Stimulated activated naive CD8-positive, alpha-beta T cell treated with anti-CD3 and anti-CD28 coated beads, Interleukin-15, Interleukin-2, amounts not matched to agents 100 ng/mL and 50 ng/mL, for 24 hours (primary cell): ENCODE data around the gene NCLN.
A peak's percentile ranks its signal among the peaks of the same experiment; 100 is the strongest.
"Not testable (repeated sequence)": the region's sequence is repeated elsewhere in the genome, so short reads cannot be mapped to it uniquely, and the experiment has no call there.

Experiments used
- H3K27ac Mint-ChIP-seq: one replicate; pipeline ENCODE4 v1.8.0; 2021; ENCODE audit warnings: mild to moderate bottlenecking, mixed read lengths
- H3K27me3 Mint-ChIP-seq: one replicate; pipeline ENCODE4 v1.8.0; 2021; ENCODE audit warnings: mixed read lengths
- H3K36me3 Mint-ChIP-seq: one replicate; pipeline ENCODE4 v1.8.0; 2021; ENCODE audit warnings: low read depth, mixed read lengths
- H3K4me1 Mint-ChIP-seq: one replicate; pipeline ENCODE4 v1.8.0; 2021; ENCODE audit warnings: low read depth, mixed read lengths
- H3K4me3 Mint-ChIP-seq: one replicate; pipeline ENCODE4 v1.8.0; 2021; ENCODE audit warnings: mild to moderate bottlenecking, mixed read lengths
- H3K9me3 Mint-ChIP-seq: one replicate; pipeline ENCODE4 v1.8.0; 2021; ENCODE audit warnings: mixed read lengths

NCLN gene

DNA sequence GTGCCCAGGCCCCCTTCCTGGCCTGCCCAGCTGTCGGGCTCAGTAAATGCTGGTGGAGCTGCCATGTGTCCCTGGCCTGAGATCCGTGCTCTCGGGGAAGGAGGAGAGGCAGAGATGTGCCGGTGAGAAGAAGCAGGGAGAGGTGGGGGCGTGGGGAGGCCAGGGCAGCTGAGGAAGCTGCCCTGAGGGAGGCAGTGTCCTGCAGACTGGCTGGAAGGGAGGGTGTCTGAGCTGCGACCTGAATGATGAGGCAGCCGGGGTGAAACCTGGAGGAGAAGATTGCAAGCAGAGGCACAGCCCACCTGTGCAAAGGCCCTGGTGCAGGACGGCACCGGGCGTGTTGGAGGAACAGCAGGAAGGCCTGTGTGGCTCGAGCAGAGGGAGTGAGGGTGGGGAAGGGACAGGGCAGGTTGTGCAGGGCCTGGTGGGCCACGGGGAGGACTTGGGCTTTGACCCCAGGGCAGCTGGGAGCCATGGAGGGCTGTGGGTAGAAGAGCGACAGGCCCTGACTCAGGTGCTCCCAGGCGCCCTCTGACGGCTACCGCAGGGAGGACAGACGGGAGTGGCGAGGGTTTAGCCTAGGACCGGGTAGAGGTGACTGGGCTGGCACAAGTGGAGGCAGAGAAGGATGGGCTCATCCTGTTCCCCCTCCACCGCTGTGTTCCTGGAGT, 24.8 kb downstream of the NCLN start:
- H3K4me1 Mint-ChIP-seq: no peaks in the 10 kb centered on the region
- H3K9me3 Mint-ChIP-seq: no peaks in the 10 kb centered on the region
- no peak overlapping the region for H3K4me3 Mint-ChIP-seq
- H3K36me3 Mint-ChIP-seq: no peaks in the 10 kb centered on the region
- H3K27ac Mint-ChIP-seq: peak overlapping the region; percentile 49
- H3K27me3 Mint-ChIP-seq: no peaks in the 10 kb centered on the region

DNA sequence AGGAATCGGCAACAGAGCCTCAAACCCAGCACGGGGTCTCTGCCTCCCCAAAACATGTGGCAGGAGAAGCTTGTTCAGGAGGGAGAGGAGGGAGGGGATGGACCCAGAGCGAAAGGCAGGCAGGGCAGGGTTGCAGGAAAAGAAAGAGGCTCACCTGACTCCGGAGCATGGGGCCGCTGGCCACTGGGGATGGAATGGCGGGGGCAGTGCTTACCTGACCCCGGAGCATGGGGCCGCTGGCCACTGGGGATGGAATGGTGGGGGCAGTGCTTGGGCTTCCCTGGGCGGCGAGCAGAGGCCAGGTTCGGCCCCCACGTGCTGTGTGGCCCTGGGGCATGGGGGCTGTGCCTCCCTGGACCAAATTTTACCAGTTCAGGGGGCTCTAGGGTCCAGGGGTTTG, 25.5 kb downstream of the NCLN start:
- no peaks in the 10 kb centered on the region for H3K4me1 Mint-ChIP-seq
- no peaks in the 10 kb centered on the region for H3K36me3 Mint-ChIP-seq
- H3K27me3 Mint-ChIP-seq: no peaks in the 10 kb centered on the region
- H3K9me3 Mint-ChIP-seq: no peaks in the 10 kb centered on the region
- no peak overlapping the region for H3K27ac Mint-ChIP-seq
- no peak overlapping the region for H3K4me3 Mint-ChIP-seq

DNA sequence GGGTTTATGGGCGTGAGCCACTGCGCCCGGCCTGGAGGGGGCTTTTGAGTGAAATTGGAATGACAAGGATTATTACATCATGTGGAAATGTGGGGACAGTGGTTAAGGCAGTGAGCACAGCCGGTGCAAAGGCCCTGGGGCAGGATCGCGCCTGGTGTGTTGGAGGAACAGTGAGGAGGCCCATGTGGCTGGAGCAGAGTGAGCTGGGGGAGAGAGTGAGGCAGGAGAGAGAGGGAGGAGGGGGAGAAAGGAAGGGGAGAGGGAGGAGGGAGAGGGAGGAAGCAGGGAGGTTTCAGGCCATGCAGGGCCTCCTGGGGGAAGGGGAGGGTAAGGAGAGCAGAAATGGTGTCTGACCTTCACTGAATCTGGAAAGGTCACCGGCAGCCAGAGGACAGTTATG, 27.4 kb downstream of the NCLN start:
- H3K27ac Mint-ChIP-seq: no peak overlapping the region
- no peaks in the 10 kb centered on the region for H3K27me3 Mint-ChIP-seq

DNA sequence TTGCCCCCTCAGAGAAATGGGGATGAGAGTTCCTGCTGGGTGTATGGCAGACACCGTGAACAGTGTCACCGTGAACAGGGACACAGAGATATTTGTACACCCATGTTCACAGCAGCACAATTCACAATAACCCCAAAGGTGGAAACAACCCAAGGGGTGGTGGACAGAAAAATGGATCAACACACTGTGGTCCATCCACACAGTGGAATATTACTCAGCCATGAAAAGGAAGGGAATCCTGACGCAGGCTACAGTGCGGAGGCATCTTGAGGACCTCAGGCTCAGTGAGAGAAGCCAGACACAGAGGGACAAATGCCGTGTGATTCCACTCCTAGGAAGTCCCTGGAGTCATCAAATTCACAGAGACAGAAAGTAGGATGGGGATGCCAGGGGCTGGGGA, 31.1 kb downstream of the NCLN start:
- Mint-ChIP-seq H3K4me1 (no peaks in the 10 kb centered on the region), H3K4me3 (no peak overlapping the region), H3K9me3 (no peaks in the 10 kb centered on the region), H3K27me3 (no peaks in the 10 kb centered on the region), H3K27ac (no peak overlapping the region), H3K36me3 (no peaks in the 10 kb centered on the region)

More for the DNA sequence above, 27.4 kb downstream of the NCLN start:
- Mint-ChIP-seq H3K4me3 (no peak overlapping the region), H3K4me1 (no peaks in the 10 kb centered on the region), H3K36me3 (no peaks in the 10 kb centered on the region), H3K9me3 (no peaks in the 10 kb centered on the region)

DNA sequence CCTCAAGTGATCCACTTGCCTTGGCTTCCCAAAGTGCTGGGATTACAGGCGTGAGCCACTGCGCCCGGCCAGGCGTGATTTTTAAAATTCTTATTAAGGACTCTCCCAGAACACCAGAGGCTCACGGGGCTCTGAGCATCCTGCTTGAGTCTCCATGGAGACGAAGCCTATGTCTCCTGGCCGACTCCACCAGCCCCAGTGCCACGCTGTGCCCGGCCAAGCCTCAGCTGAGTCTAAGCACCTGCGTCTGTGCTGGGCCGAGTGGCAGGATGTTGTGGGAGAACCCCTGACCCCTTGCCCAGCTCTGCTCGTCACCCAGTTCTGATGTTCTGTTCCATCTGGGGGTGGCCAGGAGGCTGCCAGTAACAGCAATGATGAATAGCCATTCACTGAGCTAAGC, 34.8 kb downstream of the NCLN start:
- peaks cover 3% of the 10 kb centered on the region for H3K27me3 Mint-ChIP-seq
- H3K27ac Mint-ChIP-seq: no peak overlapping the region
- no peak overlapping the region for H3K4me3 Mint-ChIP-seq
- H3K9me3 Mint-ChIP-seq: no peaks in the 10 kb centered on the region
- no peaks in the 10 kb centered on the region for H3K4me1 Mint-ChIP-seq
- H3K36me3 Mint-ChIP-seq: no peaks in the 10 kb centered on the region

DNA sequence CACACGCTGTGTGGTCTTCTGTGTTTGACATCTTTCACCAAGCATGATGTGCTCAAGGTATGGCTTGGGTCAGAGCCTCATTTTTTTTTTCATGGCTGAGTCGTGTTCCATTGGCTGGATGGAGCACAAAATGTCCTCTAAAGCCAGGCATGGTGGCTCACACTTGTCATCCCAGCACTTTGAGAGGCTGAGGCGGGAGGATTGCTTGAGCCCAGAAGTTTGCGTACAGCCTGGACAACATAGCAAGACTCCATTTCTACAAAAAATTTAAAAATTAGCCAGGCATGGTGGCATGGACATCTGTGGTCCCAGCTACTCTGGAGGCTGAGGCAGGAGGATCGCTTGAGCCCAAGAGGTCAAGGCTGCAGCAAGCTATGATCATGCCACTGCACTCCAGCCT, 35.8 kb downstream of the NCLN start:
- not testable (repeated sequence) for H3K4me1 Mint-ChIP-seq, H3K36me3 Mint-ChIP-seq, H3K27me3 Mint-ChIP-seq, H3K4me3 Mint-ChIP-seq, H3K9me3 Mint-ChIP-seq, H3K27ac Mint-ChIP-seq

DNA sequence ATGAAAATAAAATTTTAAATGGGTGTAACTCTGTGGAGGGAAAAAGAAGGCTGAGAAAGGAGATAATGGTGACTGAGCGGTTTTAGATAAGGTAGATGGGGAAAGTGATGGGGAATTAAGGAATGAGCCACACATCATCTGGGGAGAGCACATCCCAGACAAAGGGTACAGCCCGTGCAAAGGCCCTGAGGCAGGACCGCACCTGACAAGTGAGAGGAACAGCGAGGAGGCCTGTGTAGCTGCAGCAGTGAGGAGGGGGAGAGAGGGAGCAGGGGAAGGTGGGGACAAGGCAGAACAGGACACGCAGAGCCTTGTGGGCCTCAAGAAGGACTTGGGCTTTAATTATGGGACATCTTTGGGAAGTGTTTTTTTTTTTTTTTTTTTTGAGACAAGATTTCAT, 37.0 kb downstream of the NCLN start:
- H3K9me3 Mint-ChIP-seq: no peaks in the 10 kb centered on the region
- H3K27ac Mint-ChIP-seq: no peak overlapping the region
- H3K27me3 Mint-ChIP-seq: peaks cover 17% of the 10 kb centered on the region
- no peaks in the 10 kb centered on the region for H3K4me1 Mint-ChIP-seq
- H3K36me3 Mint-ChIP-seq: no peaks in the 10 kb centered on the region
- no peak overlapping the region for H3K4me3 Mint-ChIP-seq

DNA sequence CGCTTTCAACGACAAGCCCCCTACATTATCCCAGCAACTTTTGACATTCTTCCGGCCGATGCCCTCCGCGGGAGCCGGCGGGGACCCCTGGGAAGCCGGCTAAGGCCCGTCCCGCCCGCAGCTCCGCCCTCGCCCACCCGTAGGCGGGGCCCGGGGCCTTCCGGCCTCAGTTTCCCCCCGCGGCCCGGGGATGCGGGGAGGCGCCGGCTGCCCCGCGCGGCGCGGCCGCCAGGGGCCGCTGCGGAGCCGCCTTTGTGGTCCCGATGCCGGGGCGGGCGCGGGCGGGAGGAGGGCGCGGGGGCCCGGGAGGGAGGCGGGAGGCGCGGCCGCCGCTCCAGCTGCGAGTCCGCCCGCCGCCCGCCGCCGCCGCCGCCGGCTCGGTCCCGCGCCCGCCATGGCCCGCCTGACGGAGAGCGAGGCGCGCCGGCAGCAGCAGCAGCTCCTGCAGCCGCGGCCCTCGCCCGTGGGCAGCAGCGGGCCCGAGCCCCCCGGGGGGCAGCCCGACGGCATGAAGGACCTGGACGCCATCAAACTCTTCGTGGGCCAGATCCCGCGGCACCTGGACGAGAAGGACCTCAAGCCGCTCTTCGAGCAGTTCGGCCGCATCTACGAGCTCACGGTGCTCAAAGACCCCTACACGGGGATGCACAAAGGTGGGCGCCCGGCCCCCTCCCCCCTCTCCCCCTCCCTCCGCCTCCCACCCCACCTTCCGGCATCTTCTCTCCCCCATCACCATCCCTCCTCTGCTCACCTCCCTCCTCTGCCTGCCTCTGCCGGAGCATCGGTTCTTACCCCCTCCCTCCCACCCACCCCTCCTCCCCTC, 38.8 kb downstream of the NCLN start, which contains the start of gene CELF5:
Gene CELF5 (plus strand): TSS at position 316 of the 823 bp plus-strand sequence. CDS start 79 bp downstream, at position 395.
- H3K4me1 Mint-ChIP-seq: no peaks in the 10 kb centered on the region
- H3K27ac Mint-ChIP-seq: no peak within 1 kb of the TSS
- no peaks in the 10 kb centered on the region for H3K36me3 Mint-ChIP-seq
- no peaks in the 10 kb centered on the region for H3K9me3 Mint-ChIP-seq
- no peak within 1 kb of the TSS for H3K4me3 Mint-ChIP-seq
- peaks cover 22% of the 10 kb centered on the region for H3K27me3 Mint-ChIP-seq

DNA sequence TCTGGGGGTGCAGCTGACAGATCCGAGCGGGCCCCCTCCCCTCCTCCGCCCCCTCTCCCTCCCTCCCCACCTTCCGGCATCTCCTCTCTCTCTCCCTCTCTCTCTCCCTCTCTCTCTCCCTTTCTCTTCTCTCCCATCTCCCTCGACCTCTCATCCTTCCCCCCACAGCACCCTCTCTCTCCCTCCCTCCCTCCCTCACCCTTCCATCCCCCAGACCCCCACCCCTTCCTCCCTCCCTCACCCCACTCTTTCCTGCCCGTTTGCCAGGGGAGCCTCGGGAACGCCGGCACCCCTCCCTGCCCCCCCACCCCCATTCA, 39.4 kb downstream of the NCLN start:
- Mint-ChIP-seq H3K27me3 (peaks cover 22% of the 10 kb centered on the region), H3K36me3 (no peaks in the 10 kb centered on the region), H3K4me1 (no peaks in the 10 kb centered on the region), H3K9me3 (no peaks in the 10 kb centered on the region), H3K4me3 (no peak overlapping the region), H3K27ac (no peak overlapping the region)

DNA sequence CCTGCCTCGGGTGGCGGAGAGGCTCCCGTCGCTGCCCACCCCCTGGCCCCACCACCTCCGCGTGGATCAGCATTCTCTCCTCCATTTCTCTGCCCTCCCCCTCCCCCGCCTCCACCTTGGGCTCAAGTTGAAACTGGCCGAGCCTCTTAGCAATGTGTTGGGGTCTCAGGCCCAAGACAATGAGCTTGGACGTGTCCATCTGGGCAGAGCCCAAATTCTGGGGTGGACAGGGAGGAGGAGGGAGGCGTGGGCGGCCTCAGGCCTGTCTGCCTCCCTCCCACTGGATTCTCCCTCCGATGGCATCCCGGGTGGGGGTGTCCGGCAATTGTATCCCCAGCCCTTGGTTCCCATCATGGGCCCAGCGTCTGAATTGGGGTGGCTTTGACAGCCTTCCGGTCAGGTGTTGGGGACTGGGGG, 40.0 kb downstream of the NCLN start:
- H3K4me1 Mint-ChIP-seq: no peaks in the 10 kb centered on the region
- H3K36me3 Mint-ChIP-seq: no peaks in the 10 kb centered on the region
- H3K9me3 Mint-ChIP-seq: no peaks in the 10 kb centered on the region
- H3K27me3 Mint-ChIP-seq: peaks cover 22% of the 10 kb centered on the region
- no peak overlapping the region for H3K4me3 Mint-ChIP-seq
- H3K27ac Mint-ChIP-seq: no peak overlapping the region

DNA sequence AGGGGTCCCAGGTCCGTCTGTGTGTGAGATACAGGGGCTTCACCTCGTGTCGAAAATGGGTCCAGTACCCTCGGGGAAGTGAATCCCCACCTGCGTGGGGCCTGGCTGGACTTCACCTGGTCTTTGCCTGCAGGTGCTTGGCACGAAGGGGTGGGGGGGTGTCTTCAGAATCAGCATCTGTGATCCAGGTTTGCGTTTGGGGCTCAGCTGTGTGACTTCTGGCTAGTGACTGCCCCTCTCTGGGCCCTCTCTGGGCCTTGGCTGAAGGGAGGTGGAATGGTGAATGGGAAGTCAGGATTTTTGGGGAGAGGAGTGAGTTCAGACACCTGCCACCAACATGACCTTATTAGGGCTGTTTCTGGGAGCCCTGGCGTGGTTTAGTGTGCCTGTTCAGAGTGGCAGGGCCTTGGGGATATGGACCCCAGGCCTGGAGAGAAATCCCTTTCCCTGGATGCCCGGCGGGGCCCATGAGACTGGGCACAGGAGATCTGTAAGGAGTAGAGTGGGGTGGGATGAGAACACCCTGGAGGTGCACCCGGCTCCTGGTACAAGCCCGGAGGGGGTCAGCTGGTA, 41.4 kb downstream of the NCLN start:
- Mint-ChIP-seq H3K9me3 (no peaks in the 10 kb centered on the region), H3K36me3 (no peaks in the 10 kb centered on the region), H3K4me1 (no peaks in the 10 kb centered on the region), H3K27ac (no peak overlapping the region), H3K4me3 (no peak overlapping the region), H3K27me3 (peaks cover 22% of the 10 kb centered on the region)

DNA sequence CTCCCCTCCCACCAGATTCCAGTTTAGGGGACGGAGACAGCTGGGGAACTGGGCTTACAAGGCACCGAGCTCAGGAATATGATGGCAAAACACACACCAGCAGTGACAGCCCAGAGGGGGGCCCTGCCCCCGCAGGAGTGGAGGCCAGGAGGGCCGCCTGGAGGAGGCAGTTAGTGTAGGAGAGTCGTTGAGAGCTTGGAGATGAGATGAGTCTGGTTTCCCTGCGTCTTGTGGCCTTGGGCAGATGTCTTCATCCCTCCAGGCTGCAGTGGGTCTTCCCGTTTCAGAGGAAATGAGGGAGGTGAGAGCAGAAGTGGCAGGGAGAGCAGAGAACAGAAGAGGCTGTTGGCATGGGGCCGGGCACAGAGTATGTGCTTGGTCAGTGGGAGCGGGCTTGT, 43.6 kb downstream of the NCLN start:
- no peak overlapping the region for H3K27ac Mint-ChIP-seq
- no peak overlapping the region for H3K4me3 Mint-ChIP-seq
- peaks cover 19% of the 10 kb centered on the region for H3K27me3 Mint-ChIP-seq
- H3K9me3 Mint-ChIP-seq: no peaks in the 10 kb centered on the region
- no peaks in the 10 kb centered on the region for H3K36me3 Mint-ChIP-seq
- no peaks in the 10 kb centered on the region for H3K4me1 Mint-ChIP-seq

DNA sequence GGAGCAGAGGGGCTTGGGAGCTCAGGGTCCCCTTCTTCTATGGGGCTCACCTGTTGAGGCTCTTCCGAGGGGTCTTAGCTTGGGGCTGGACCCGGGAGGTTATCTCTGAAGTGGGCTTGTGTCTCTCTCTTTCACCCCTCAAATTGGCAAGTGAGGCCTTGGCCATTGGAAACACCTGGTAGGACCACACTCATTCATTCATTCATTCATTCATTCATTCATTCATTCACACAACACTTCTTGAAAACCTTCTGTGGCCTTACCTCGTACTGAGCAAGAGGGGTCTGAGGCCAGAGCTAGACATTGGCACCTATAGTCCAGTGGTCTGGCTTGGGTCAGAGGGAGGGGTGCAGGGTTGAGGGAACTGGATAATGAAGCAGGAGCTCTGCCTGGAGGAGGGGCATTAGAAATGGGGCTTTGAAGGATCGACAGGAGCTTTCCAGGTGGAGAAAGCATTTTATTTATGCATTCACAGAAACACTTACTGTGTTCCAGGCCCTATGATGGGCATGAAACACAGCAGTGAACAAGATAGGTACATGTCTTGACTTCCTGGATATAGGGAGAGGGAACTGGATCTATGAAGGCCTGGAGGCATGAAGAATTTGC, 44.3 kb downstream of the NCLN start:
- no peaks in the 10 kb centered on the region for H3K4me1 Mint-ChIP-seq
- no peaks in the 10 kb centered on the region for H3K36me3 Mint-ChIP-seq
- no peaks in the 10 kb centered on the region for H3K9me3 Mint-ChIP-seq
- no peak overlapping the region for H3K27ac Mint-ChIP-seq
- no peak overlapping the region for H3K4me3 Mint-ChIP-seq
- H3K27me3 Mint-ChIP-seq: peaks cover 19% of the 10 kb centered on the region

DNA sequence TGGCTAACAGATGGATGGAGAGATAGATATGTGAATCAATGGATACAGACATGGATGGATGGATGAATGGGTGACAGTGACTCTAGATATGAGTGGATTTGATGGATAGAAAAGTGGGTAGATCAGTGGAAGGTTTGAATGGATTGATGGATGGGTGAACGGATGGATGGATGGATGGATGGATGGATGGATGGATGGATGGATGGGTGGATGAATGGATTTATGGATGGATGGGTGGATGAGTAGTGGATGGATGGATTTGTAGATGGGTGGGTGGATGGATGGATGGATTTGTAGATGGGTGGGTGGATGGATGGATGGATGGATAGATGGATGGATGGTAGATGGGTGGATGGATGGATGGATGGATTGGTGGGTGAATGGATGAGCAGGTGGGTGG, 45.6 kb downstream of the NCLN start:
- Mint-ChIP-seq H3K4me1 (no peaks in the 10 kb centered on the region), H3K27me3 (peaks cover 16% of the 10 kb centered on the region), H3K36me3 (no peaks in the 10 kb centered on the region), H3K27ac (no peak overlapping the region), H3K4me3 (no peak overlapping the region), H3K9me3 (no peaks in the 10 kb centered on the region)

DNA sequence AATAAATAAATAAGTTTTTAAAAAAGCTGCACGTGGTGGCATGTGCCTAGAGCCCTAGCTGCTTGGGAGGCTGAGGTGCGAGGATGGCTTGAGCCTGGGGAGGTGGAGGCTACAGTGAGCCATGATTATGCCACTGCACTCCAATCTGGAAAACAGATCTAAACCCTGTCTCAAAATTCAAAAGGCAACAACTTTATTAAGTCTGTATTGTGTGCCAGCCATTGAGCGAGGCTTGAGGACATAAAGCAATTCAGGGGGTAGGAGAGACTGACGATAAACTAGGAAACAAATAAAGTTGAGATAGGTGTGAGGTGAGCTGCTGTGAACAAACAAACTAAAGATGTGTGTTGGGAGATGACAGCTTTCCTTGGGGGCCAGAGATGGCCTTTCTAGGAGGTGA, 47.4 kb downstream of the NCLN start:
- H3K4me1 Mint-ChIP-seq: no peaks in the 10 kb centered on the region
- no peak overlapping the region for H3K4me3 Mint-ChIP-seq
- H3K9me3 Mint-ChIP-seq: no peaks in the 10 kb centered on the region
- no peaks in the 10 kb centered on the region for H3K36me3 Mint-ChIP-seq
- H3K27ac Mint-ChIP-seq: no peak overlapping the region
- peaks cover under 1% of the 10 kb centered on the region for H3K27me3 Mint-ChIP-seq
